HepG2 (cell line): ENCODE data around the gene NTRK2. TPM values are rescaled to one million over a fixed set of nuclear protein-coding genes. Genes with fewer than 3 reads are reported as not detected.

ENCODE experiments used
- ATAC-seq: fragments of 200-7000 bp; cut with Tn5 transposase; 3 replicates; pipeline ENCODE4 v1.9.1; 2020; ENCODE audit warnings: mild to moderate bottlenecking, moderate library complexity
- BruUV-seq: library from RNA; stranded (reverse); fragments of 400-500 nt; replicated peaks from 2 replicates; lab custom pipeline; 2021; lab: Mats Ljungman, UMichigan
- CTCF ChIA-PET: fragments of 300-600 bp; formaldehyde crosslinking; extraction: SDS; loops from one replicate; lab custom pipeline; 2021; ENCODE audit warnings: low total read pairs, inconsistent platforms, low intra/inter-chr PET ratio; lab: Yijun Ruan, JAX
- POLR2A ChIA-PET: fragments of 350-600 bp; sonication (Branson Sonifier 250); formaldehyde crosslinking; loops from one replicate; lab custom pipeline; 2020; ENCODE audit warnings: antibody characterized with exemption, inconsistent platforms; lab: Yijun Ruan, JAX
- DNase-seq: peaks from one replicate; pipeline ENCODE4 v3.0.0-alpha.2; 2015; ENCODE audit warnings: low spot score
- FAIRE-seq: peaks from 3 replicates; lab custom pipeline; 2011; peaks lifted over from hg19 to GRCh38; lab: Jason Lieb, UNC
- H2AFZ ChIP-seq: one replicate; pipeline ENCODE4 v1.6.1; 2011; ENCODE audit warnings: low read length, inconsistent platforms
- H3K27ac ChIP-seq: fragments of 300-600 bp; 3 replicates; pipeline ENCODE4 v1.8.0; 2011; ENCODE audit warnings: mixed run types, mild to moderate bottlenecking, mixed read lengths, low read length, inconsistent platforms; ENCODE audit not compliant: insufficient read depth; ENCODE audit errors: extremely low read length
- H3K27me3 ChIP-seq, 2 experiments: fragments of 200-600 bp in 1 of 2; 2 replicates in 1 of 2; 3 replicates in 1 of 2; pipeline versions ENCODE4 v1.6.0 to v1.8.0; 2011; ENCODE audit warnings: low read length in 2 of 2, mild to moderate bottlenecking in 2 of 2, moderate library complexity in 2 of 2, inconsistent platforms in 1 of 2; ENCODE audit not compliant: insufficient read depth in 2 of 2, control insufficient read depth in 1 of 2
- H3K36me3 ChIP-seq, 2 experiments: fragments of 200-600 bp in 1 of 2; replicated peaks in 1 of 2; 2 replicates in 1 of 2; 3 replicates in 1 of 2; pipeline versions ENCODE4 v1.5.1 to v1.8.0; 2011; ENCODE audit warnings: low read length in 2 of 2, inconsistent platforms in 1 of 2; ENCODE audit not compliant: insufficient read depth in 2 of 2, control insufficient read depth in 1 of 2
- H3K4me1 ChIP-seq: 2 replicates; pipeline ENCODE4 v1.5.1; 2012; ENCODE audit warnings: low read length, inconsistent platforms; ENCODE audit not compliant: insufficient read depth
- H3K4me2 ChIP-seq: 2 replicates; pipeline ENCODE4 v1.6.0; 2011; ENCODE audit warnings: low read depth, low read length, inconsistent platforms
- H3K4me3 ChIP-seq, 3 experiments: fragments of 200-600 bp in 1 of 3; sonication (generic), shearing (Covaris generic) in 1 of 3; replicated peaks in 1 of 3; 2 replicates each; pipeline ENCODE4 v1.5.1; 2011 to 2016; ENCODE audit warnings: low read length in 3 of 3, inconsistent platforms in 2 of 3, low read depth in 2 of 3, mild to moderate bottlenecking in 2 of 3, control low read depth in 1 of 3, mixed read lengths in 1 of 3; ENCODE audit not compliant: insufficient read depth in 1 of 3
- H3K79me2 ChIP-seq: one replicate; pipeline ENCODE4 v1.6.1; 2011; ENCODE audit warnings: low read length, inconsistent platforms; ENCODE audit not compliant: insufficient read depth
- H3K9ac ChIP-seq: 2 replicates; pipeline ENCODE4 v1.6.0; 2011; ENCODE audit warnings: mild to moderate bottlenecking, low read depth, low read length, inconsistent platforms; ENCODE audit not compliant: insufficient read depth
- H3K9me3 ChIP-seq: 2 replicates; pipeline ENCODE4 v1.5.1; 2012; ENCODE audit warnings: mild to moderate bottlenecking, low read length
- H4K20me1 ChIP-seq: 2 replicates; pipeline ENCODE4 v1.6.0; 2011; ENCODE audit warnings: inconsistent platforms, mild to moderate bottlenecking, low read length, moderate library complexity; ENCODE audit not compliant: insufficient read depth
- ARNT ChIP-seq: fragments of 450-650 bp; IDR thresholded peaks from 2 replicates; pipeline ENCODE4 v1.6.1; 2017
- CENPT ChIP-seq: sonication (generic); formaldehyde crosslinking; IDR thresholded peaks from 2 replicates; pipeline ENCODE4 v1.8.0; 2022; ENCODE audit warnings: low read depth, mild to moderate bottlenecking, moderate library complexity, missing genetic modification reagents
- FOXC1 ChIP-seq: sonication (generic); formaldehyde crosslinking; IDR thresholded peaks from 2 replicates; pipeline ENCODE4 v1.8.0; 2022; ENCODE audit warnings: mild to moderate bottlenecking, missing genetic modification reagents, borderline replicate concordance
- HOXD1 ChIP-seq: sonication (generic); formaldehyde crosslinking; IDR thresholded peaks from 2 replicates; pipeline ENCODE4 v1.5.0; 2020; ENCODE audit warnings: missing genetic modification reagents
- SKI ChIP-seq: fragments of 450-650 bp; IDR thresholded peaks from one replicate; pipeline ENCODE4 v1.6.1; 2018; ENCODE audit warnings: mild to moderate bottlenecking; ENCODE audit not compliant: partially characterized antibody
- SP2 ChIP-seq: sonication (generic); formaldehyde crosslinking; IDR thresholded peaks from 2 replicates; pipeline ENCODE4 v1.5.1; 2020; ENCODE audit warnings: mild to moderate bottlenecking, missing genetic modification reagents
- THYN1 ChIP-seq: sonication (generic); formaldehyde crosslinking; IDR thresholded peaks from 2 replicates; pipeline ENCODE4 v1.8.1; 2023; ENCODE audit warnings: low read depth, mild to moderate bottlenecking, moderate library complexity, missing genetic modification reagents, borderline replicate concordance
- WIZ ChIP-seq: sonication (generic); formaldehyde crosslinking; IDR thresholded peaks from 2 replicates; pipeline ENCODE4 v1.5.1; 2020; ENCODE audit warnings: mild to moderate bottlenecking, missing genetic modification reagents
- ZXDC ChIP-seq: sonication (generic); formaldehyde crosslinking; IDR thresholded peaks from 2 replicates; pipeline ENCODE4 v1.5.0; 2020; ENCODE audit warnings: mild to moderate bottlenecking, missing genetic modification reagents
- WGBS: methylation state at CpG from one replicate; pipeline ENCODE4 v1.1.6; 2017; ENCODE audit warnings: low lambda C conversion rate; 5-methylcytosine and 5-hydroxymethylcytosine counted together
- in situ Hi-C: cut with HindIII; loops from 2 replicates; pipeline ENCODE4 v1.10.0; 2017; ENCODE audit warnings: low pct_unique_long_range_greater_than_20kb; ENCODE audit not compliant: extremely low pct_ligation_motif_present
- intact Hi-C: fragments of 100-400 bp; cut with micrococcal nuclease; formaldehyde crosslinking; loops from one replicate; pipeline ENCODE4 v1.10.0; 2022; ENCODE audit not compliant: unreplicated experiment
- polyA plus RNA-seq, 8 experiments: library from polyadenylated mRNA; depleted of rRNA in 3 of 8; stranded (reverse) in 7 of 8; unstranded in 1 of 8; fragments of >200 nt; fragmentation: Illumina TruSeq in 4 of 8; extraction: Trizol in 4 of 8; gene quantifications; 2 replicates each; pipeline versions ENCODE4 v1.2.1 to v1.2.3, GENCODE V29; 2011 to 2016; ENCODE audit warnings: low read depth in 4 of 8, missing spikeins in 1 of 8, mixed read lengths in 1 of 8; ENCODE audit not compliant: insufficient read depth in 1 of 8
- total RNA-seq, 5 experiments: library from RNA; depleted of rRNA; stranded (reverse); fragments of >200 nt; fragmentation: Illumina TruSeq; extraction: Trizol; gene quantifications; 2 replicates each; pipeline ENCODE4 v1.2.3, GENCODE V29; 2016; ENCODE audit warnings: low read depth in 1 of 5
- TF ChIP-seq, protein P1 (sequence below): sonication (generic); formaldehyde crosslinking; IDR thresholded peaks from 2 replicates; pipeline ENCODE4 v1.4.0; 2020; ENCODE audit warnings: missing genetic modification reagents, borderline replicate concordance

The NTRK2 gene
- total and polyA plus RNA-seq, 2 of the 13 experiments (the other 11 are each of a cell fraction or from before 2014, with no cell fraction given) = not detected

DNA sequence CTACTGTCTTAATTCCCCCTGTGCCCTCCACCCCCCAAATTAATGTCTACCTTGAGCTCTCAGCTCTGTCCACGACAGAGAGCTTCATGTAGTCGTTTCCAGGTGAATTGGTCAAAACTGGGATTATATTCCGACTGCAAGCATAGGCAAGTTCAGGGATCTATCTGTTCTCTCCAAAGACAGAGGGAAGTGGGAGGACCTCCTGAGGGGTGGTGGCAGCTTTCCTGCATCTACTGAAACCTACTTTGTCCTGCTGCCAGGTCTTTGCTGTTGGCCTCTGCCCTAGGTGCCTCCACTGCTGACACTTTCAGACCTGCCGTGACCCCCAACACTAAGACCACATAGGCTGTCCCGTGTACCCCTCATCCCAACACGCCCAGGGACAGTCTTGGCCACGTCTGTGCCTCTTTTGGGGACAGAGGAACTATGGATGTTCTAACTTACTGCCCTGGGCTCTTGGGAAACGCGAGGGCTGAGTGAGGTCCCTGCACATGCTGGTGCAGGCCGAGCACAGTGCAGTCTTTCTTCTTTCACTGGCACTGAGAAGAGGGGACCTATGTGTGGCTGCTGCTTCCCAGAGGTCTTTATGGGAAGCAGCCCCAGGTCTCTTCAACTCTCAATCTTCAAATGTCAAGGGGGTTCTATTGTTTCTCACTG is 125.6 kb downstream of the NTRK2 start:
- WGBS = 0% methylated on average over 4 of the region's 10 CpGs
- intact Hi-C loops = no loop called here
- H3K9me3 ChIP-seq = no peaks in the 10 kb centered on the region
- H3K27me3 ChIP-seq = no peaks in the 10 kb centered on the region
- H3K9ac ChIP-seq = no peak overlapping the region
- in situ Hi-C loops = no loop called here
- DNase-seq (no peak), ATAC-seq (no peak), FAIRE-seq (no peak)
- BruUV-seq = no TSS peak
- H3K27ac ChIP-seq = no peak overlapping the region
- ChIA-PET CTCF (no interaction called here), POLR2A (no interaction called here)
- H3K4me1 ChIP-seq = no peaks in the 10 kb centered on the region
- H4K20me1 ChIP-seq = no peaks in the 10 kb centered on the region
- no peak overlapping the region for H3K4me3 ChIP-seq
- no peak overlapping the region for H3K4me2 ChIP-seq
- no peak overlapping the region for H2AFZ ChIP-seq
- TF ChIP-seq FOXC1 (CRISPR knock-in tag) = no peak
- TF ChIP-seq, protein P1, sequence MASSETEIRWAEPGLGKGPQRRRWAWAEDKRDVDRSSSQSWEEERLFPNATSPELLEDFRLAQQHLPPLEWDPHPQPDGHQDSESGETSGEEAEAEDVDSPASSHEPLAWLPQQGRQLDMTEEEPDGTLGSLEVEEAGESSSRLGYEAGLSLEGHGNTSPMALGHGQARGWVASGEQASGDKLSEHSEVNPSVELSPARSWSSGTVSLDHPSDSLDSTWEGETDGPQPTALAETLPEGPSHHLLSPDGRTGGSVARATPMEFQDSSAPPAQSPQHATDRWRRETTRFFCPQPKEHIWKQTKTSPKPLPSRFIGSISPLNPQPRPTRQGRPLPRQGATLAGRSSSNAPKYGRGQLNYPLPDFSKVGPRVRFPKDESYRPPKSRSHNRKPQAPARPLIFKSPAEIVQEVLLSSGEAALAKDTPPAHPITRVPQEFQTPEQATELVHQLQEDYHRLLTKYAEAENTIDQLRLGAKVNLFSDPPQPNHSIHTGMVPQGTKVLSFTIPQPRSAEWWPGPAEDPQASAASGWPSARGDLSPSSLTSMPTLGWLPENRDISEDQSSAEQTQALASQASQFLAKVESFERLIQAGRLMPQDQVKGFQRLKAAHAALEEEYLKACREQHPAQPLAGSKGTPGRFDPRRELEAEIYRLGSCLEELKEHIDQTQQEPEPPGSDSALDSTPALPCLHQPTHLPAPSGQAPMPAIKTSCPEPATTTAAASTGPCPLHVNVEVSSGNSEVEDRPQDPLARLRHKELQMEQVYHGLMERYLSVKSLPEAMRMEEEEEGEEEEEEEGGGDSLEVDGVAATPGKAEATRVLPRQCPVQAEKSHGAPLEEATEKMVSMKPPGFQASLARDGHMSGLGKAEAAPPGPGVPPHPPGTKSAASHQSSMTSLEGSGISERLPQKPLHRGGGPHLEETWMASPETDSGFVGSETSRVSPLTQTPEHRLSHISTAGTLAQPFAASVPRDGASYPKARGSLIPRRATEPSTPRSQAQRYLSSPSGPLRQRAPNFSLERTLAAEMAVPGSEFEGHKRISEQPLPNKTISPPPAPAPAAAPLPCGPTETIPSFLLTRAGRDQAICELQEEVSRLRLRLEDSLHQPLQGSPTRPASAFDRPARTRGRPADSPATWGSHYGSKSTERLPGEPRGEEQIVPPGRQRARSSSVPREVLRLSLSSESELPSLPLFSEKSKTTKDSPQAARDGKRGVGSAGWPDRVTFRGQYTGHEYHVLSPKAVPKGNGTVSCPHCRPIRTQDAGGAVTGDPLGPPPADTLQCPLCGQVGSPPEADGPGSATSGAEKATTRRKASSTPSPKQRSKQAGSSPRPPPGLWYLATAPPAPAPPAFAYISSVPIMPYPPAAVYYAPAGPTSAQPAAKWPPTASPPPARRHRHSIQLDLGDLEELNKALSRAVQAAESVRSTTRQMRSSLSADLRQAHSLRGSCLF (CRISPR knock-in tag) = no peak
- no peak for TF ChIP-seq WIZ (CRISPR knock-in tag)
- TF ChIP-seq SP2 (CRISPR knock-in tag) = no peak
- no peak for TF ChIP-seq THYN1 (CRISPR knock-in tag)
- no peak for TF ChIP-seq ZXDC (CRISPR knock-in tag)
- TF ChIP-seq SKI = no peak
- no peak for TF ChIP-seq ARNT
- TF ChIP-seq CENPT (CRISPR knock-in tag) = no peak
- TF ChIP-seq HOXD1 (CRISPR knock-in tag) = no peak
- no peaks in the 10 kb centered on the region for H3K36me3 ChIP-seq
- H3K79me2 ChIP-seq = no peaks in the 10 kb centered on the region
